ENCODE measurements around the gene TPGS1. TPM values are rescaled to one million over a fixed set of nuclear protein-coding genes. Genes with fewer than 3 reads are reported as not detected.
A peak's percentile ranks its signal among the peaks of the same experiment; 100 is the strongest.

Gene TPGS1
- total and polyA plus RNA-seq, 8 donors: 1.2 to 65.5 (median 25.0) TPM

- no peaks in the 10 kb centered on the region for H3K36me3 ChIP-seq
Observed at GRCh38 chr19:485077-485476, 22.2 kb upstream of the TPGS1 start.

DNA sequence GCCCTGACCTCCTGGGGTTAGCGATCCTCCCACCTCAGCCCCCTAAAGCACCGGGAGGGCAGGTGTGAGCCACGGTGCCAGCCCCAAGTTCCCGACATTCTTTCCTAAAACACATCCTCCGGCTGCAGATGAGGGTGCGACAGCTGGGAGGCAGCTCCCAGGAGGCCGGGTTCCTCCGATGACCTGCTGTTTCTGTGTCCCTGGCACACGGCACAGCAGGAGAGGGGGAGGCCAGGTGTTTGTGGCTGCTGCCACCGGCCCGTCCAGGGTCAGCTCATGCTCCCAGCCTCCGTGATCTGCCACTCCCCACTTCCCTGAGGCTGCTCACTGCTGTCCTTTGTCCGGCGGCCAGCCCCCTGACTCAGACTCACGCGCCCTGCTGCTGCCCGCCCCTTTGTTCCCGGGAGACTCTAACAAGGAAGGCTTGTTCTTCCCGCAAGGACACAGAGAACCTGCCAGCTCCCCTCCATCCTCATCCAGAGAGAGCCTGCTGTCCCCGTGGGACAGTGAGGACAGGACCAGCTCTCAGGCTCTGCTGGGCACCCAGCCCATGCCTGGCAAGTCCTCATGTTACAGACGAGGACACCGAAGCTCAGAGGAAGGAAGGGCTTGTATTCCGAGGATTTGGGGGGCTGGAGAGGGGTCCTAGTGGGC is 21.6 kb upstream of the TPGS1 start:
- Histone ChIP-seq H3K27ac (no peak overlapping the region), H3K4me3 (no peak overlapping the region), H3K4me1 (peaks cover 12 to 19% (median 16%) of the 10 kb centered on the region in 4 donors), H3K36me3 (no peaks in the 10 kb centered on the region), H3K9me3 (no peaks in the 10 kb centered on the region), H3K27me3 (peaks cover 8 to 36% (median 14%) of the 10 kb centered on the region in 3 donors)
- intact Hi-C loops (cut with DNase I; ENCODE audit: low total_unique reads): no loop called here
- TF ChIP-seq CTCF (IDR thresholded peaks at IDR 0.05) (no peak), POLR2A (IDR thresholded peaks at IDR 0.05) (no peak), EP300 (IDR thresholded peaks at IDR 0.05) (no peak), POLR2AphosphoS5 (IDR thresholded peaks at IDR 0.05) (no peak)
- DNase-seq: peak in 1 of 2 donors; percentile 63
- 5 to 26% (median 14%) methylated on average over 16 to 23 of the region's 23 CpGs for WGBS, 5 donors

More at GRCh38 chr19:485077-485476, 22.2 kb upstream of the TPGS1 start:
- Histone ChIP-seq H3K27me3 (peaks cover 8 to 36% (median 14%) of the 10 kb centered on the region in 3 donors), H3K4me1 (peaks cover 12 to 19% (median 16%) of the 10 kb centered on the region in 4 donors), H3K4me3 (no peak overlapping the region), H3K27ac (no peak overlapping the region), H3K9me3 (no peaks in the 10 kb centered on the region)
- intact Hi-C loops (cut with DNase I; ENCODE audit: low total_unique reads): no loop called here
- no peak for DNase-seq
- 65 to 77% (median 65%) methylated on average over 21 to 22 of the region's 22 CpGs for WGBS, 5 donors
- TF ChIP-seq POLR2A (IDR thresholded peaks at IDR 0.05): no peak
- TF ChIP-seq CTCF (IDR thresholded peaks at IDR 0.05): no peak

DNA sequence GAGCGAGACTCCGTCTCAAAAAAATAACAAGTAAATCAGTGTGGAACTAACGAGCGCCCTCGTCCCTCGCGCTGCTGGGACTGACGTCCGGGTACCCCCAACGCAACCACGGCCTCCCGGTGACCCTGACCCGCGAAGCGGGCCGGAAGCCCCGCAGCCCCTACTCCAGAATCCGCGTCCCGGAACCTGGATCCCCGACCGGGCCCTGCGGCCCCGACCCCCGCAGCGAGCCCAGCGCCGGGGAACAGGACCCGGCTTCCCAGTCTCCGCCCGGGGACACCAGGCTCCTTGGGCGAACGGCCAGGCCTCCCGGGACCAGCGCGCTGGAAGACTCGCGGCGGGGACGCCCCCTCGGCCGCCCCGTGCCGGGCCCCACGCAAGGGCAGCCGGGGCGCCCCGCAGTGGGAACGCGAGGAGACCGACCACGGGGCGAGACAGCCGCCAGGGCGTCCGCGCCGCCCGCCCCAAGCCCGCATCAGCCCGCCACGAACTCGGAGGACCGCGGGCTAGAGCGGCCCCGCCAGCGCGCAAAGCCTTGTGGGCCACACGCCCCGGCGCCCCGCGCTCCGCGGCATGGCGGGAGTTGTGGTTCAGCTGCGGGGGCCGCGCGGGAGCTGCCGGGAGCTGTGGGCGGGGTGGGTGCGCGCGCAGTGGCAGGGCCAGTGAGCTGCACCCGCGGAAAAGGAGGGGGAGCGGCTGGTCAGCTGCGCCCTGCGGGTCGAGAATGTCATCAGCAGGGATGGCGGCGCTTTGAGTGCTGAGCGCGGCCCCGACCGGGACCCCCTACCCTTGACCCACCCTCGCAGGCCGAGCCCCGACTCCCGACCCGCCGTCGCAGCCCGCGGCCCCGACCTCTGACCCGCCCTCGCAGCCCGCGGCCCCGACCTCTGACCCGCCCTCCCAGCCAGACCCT is 18.5 kb upstream of the TPGS1 start:
- WGBS, 5 donors: 0 to 1% (median 1%) methylated on average over 52 to 114 of the region's 114 CpGs
- intact Hi-C loops (cut with DNase I; ENCODE audit: low total_unique reads): no loop called here
- TF ChIP-seq CTCF (IDR thresholded peaks at IDR 0.05) (no peak), POLR2AphosphoS5 (IDR thresholded peaks at IDR 0.05) (peak; percentile 88 to 94 (median 88)), POLR2A (IDR thresholded peaks at IDR 0.05) (peak in 1 of 4 donors; percentile 49)
- H3K27me3 ChIP-seq: peaks cover 8 to 32% (median 14%) of the 10 kb centered on the region in 3 donors
- H3K4me1 ChIP-seq: peaks cover 12 to 19% (median 16%) of the 10 kb centered on the region in 4 donors
- peak overlapping the region; percentile 89 to 99 (median 90) for H3K4me3 ChIP-seq
- H3K9me3 ChIP-seq: no peaks in the 10 kb centered on the region
- DNase-seq: peak; percentile 96 to 99
- no peaks in the 10 kb centered on the region for H3K36me3 ChIP-seq
- H3K27ac ChIP-seq: peak overlapping the region; percentile 90 to 98 (median 95)

DNA sequence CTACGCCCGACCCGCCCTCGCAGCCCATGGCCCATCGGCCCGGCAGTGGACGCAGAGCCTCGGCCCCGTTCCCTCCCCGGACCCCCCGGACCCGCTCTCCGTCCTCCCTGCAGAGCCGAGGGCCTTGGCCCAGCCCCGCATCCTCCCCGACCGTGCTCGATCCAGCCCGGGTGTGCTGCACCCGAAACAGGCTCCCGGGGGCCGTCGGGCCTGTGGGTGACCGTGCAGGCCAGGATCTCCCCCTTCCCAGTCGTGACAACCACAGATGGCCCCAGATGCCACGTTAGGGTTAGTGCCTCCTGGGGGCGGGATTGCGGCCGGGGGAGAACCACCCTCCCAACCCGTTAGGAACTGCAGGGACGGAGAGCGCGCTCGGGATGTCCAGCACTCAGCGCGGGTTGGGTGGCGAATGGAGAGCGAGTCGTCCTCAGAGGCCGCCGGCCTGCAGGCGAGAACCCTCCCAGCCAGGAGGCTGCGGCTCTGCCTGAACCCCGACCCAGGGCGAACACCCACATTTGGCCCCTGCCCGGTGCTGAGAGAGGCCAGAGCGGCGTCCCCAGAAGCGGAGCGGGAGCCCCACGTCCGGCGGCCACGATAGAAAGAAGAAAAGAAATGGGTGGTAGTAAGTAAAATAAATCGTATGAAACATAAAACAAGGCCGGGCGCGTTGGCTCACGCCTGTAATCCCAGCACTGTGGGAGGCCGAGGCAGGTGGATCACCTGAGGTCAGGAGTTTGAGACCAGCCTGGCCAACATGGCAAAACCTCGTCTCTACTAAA is 17.7 kb upstream of the TPGS1 start:
- peak overlapping the region; percentile 89 to 99 (median 90) for H3K4me3 ChIP-seq
- no peaks in the 10 kb centered on the region for H3K36me3 ChIP-seq
- H3K4me1 ChIP-seq: peaks cover 12 to 21% (median 20%) of the 10 kb centered on the region in 4 donors
- peak overlapping the region; percentile 90 to 98 (median 94) for H3K27ac ChIP-seq
- no peaks in the 10 kb centered on the region for H3K9me3 ChIP-seq
- peak in 1 of 2 donors; percentile 73 for DNase-seq
- peaks cover 8 to 33% (median 12%) of the 10 kb centered on the region in 3 donors for H3K27me3 ChIP-seq
- TF ChIP-seq POLR2AphosphoS5 (IDR thresholded peaks at IDR 0.05) (no peak), EP300 (IDR thresholded peaks at IDR 0.05) (no peak), CTCF (IDR thresholded peaks at IDR 0.05) (no peak), POLR2A (IDR thresholded peaks at IDR 0.05) (no peak)
- 19 to 41% (median 25%) methylated on average over 44 to 61 of the region's 61 CpGs for WGBS, 5 donors
- intact Hi-C loops (cut with DNase I; ENCODE audit: low total_unique reads): no loop called here
